ENCODE data around the gene SNX5. TPM values are rescaled to one million over a fixed set of nuclear protein-coding genes. Genes with fewer than 3 reads are reported as not detected.

The SNX5 gene
- total RNA-seq, 4 donors from 2014 or later, result 49.9 to 114 (median 64.5) TPM

GRCh38 chr20:17999566-17999965 is 31.0 kb upstream of the SNX5 start:
- Histone ChIP-seq H3K4me1 (peaks cover 13% of the 10 kb centered on the region), H3K27ac (no peak overlapping the region), H3K4me3 (no peak overlapping the region), H3K9me3 (no peaks in the 10 kb centered on the region), H3K36me3 (no peaks in the 10 kb centered on the region), H3K27me3 (no peaks in the 10 kb centered on the region)
- TF ChIP-seq EP300 (IDR thresholded peaks at IDR 0.05) (no peak), POLR2A (IDR thresholded peaks at IDR 0.05) (no peak), CTCF (IDR thresholded peaks at IDR 0.05) (no peak), POLR2AphosphoS5 (IDR thresholded peaks at IDR 0.05) (no peak)
- 88% methylated on average over 4 of the region's 4 CpGs for WGBS
- DNase-seq (ENCODE audit: low spot score in 2 of 2), result no peak

GRCh38 chr20:17998446-17998845 is 29.9 kb upstream of the SNX5 start:
- DNase-seq (ENCODE audit: low spot score in 2 of 2), result no peak
- H3K27ac ChIP-seq, result no peak overlapping the region
- TF ChIP-seq CTCF (IDR thresholded peaks at IDR 0.05), result no peak
- no peak for TF ChIP-seq POLR2A (IDR thresholded peaks at IDR 0.05)
- TF ChIP-seq EP300 (IDR thresholded peaks at IDR 0.05), result no peak
- no peak for TF ChIP-seq POLR2AphosphoS5 (IDR thresholded peaks at IDR 0.05)
- 94% methylated on average over 5 of the region's 5 CpGs for WGBS
- H3K4me1 ChIP-seq, result peaks cover 13% of the 10 kb centered on the region
- H3K27me3 ChIP-seq, result no peaks in the 10 kb centered on the region
- no peak overlapping the region for H3K4me3 ChIP-seq
- H3K9me3 ChIP-seq, result no peaks in the 10 kb centered on the region
- no peaks in the 10 kb centered on the region for H3K36me3 ChIP-seq

GRCh38 chr20:17995967-17996819 is 27.6 kb upstream of the SNX5 start:
- peaks cover 10% of the 10 kb centered on the region for H3K4me1 ChIP-seq
- no peak overlapping the region for H3K27ac ChIP-seq
- TF ChIP-seq EP300 (IDR thresholded peaks at IDR 0.05) (no peak), CTCF (IDR thresholded peaks at IDR 0.05) (peak; percentile 90 to 92)
- DNase-seq (ENCODE audit: low spot score in 2 of 2), result no peak
- no peaks in the 10 kb centered on the region for H3K36me3 ChIP-seq
- H3K9me3 ChIP-seq, result no peaks in the 10 kb centered on the region
- H3K4me3 ChIP-seq, result no peak overlapping the region
- H3K27me3 ChIP-seq, result no peaks in the 10 kb centered on the region
- WGBS, result 16% methylated on average over 16 of the region's 16 CpGs

- Histone ChIP-seq H3K4me1 (peaks cover 8% of the 10 kb centered on the region), H3K9me3 (no peaks in the 10 kb centered on the region), H3K36me3 (peaks cover 24% of the 10 kb centered on the region), H3K4me3 (no peak overlapping the region), H3K27ac (no peak overlapping the region), H3K27me3 (no peaks in the 10 kb centered on the region)
- TF ChIP-seq POLR2A (IDR thresholded peaks at IDR 0.05), result no peak
- no peak for TF ChIP-seq EP300 (IDR thresholded peaks at IDR 0.05)
- TF ChIP-seq POLR2AphosphoS5 (IDR thresholded peaks at IDR 0.05), result no peak
- no peak for TF ChIP-seq CTCF (IDR thresholded peaks at IDR 0.05)
- no peak for DNase-seq (ENCODE audit: low spot score in 2 of 2)
- WGBS, result 86% methylated on average over 3 of the region's 3 CpGs
Measured at GRCh38 chr20:17993546-17993945, 25.0 kb upstream of the SNX5 start.

- H3K27ac ChIP-seq, result no peak overlapping the region
- no peaks in the 10 kb centered on the region for H3K9me3 ChIP-seq
- H3K27me3 ChIP-seq, result no peaks in the 10 kb centered on the region
- no peak for TF ChIP-seq EP300 (IDR thresholded peaks at IDR 0.05)
- no peak for TF ChIP-seq CTCF (IDR thresholded peaks at IDR 0.05)
- TF ChIP-seq POLR2A (IDR thresholded peaks at IDR 0.05), result no peak
- TF ChIP-seq POLR2AphosphoS5 (IDR thresholded peaks at IDR 0.05), result no peak
- WGBS, result 67% methylated on average over 5 of the region's 5 CpGs
- H3K4me3 ChIP-seq, result no peak overlapping the region
- peaks cover 8% of the 10 kb centered on the region for H3K4me1 ChIP-seq
- peaks cover 29% of the 10 kb centered on the region for H3K36me3 ChIP-seq
- no peak for DNase-seq (ENCODE audit: low spot score in 2 of 2)
Measured at GRCh38 chr20:17992847-17993513, 24.4 kb upstream of the SNX5 start.

All from suprapubic skin (tissue), 4 donors.